ENCODE measurements around the gene BCL2L13.

GRCh38 chr22:17597217-17597616, 41.3 kb upstream of the BCL2L13 start:
- no peak for TF ChIP-seq CTCF (IDR thresholded peaks at IDR 0.05)
- no peak for TF ChIP-seq POLR2A (IDR thresholded peaks at IDR 0.05)

Data from thyroid gland (tissue), 4 donors.